Ovary (tissue), 3 donors: Measurements from ENCODE around the gene MBNL2.

Source experiments
- POLR2A ChIP-seq: fragments of 450-650 bp; IDR thresholded peaks from one replicate; pipeline ENCODE4 v1.6.1; 2017; ENCODE audit warnings: antibody characterized with exemption, mild to moderate bottlenecking, moderate library complexity
- TF ChIP-seq, protein P1 (sequence below), 3 donors: fragments of 450-650 bp in 2 of 3; fragments of 200-600 bp in 1 of 3; IDR thresholded peaks; one replicate each; pipeline versions ENCODE4 v1.5.1 to v1.8.0; 2016 to 2022; ENCODE audit warnings: antibody characterized with exemption in 3 of 3, mild to moderate bottlenecking in 1 of 3
- donor health status: DM: no; HTN: no; CAD: no.

- TF ChIP-seq POLR2A = no peak
- TF ChIP-seq, protein P1, sequence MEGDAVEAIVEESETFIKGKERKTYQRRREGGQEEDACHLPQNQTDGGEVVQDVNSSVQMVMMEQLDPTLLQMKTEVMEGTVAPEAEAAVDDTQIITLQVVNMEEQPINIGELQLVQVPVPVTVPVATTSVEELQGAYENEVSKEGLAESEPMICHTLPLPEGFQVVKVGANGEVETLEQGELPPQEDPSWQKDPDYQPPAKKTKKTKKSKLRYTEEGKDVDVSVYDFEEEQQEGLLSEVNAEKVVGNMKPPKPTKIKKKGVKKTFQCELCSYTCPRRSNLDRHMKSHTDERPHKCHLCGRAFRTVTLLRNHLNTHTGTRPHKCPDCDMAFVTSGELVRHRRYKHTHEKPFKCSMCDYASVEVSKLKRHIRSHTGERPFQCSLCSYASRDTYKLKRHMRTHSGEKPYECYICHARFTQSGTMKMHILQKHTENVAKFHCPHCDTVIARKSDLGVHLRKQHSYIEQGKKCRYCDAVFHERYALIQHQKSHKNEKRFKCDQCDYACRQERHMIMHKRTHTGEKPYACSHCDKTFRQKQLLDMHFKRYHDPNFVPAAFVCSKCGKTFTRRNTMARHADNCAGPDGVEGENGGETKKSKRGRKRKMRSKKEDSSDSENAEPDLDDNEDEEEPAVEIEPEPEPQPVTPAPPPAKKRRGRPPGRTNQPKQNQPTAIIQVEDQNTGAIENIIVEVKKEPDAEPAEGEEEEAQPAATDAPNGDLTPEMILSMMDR (IDR thresholded peaks at IDR 0.05) = no peak
Observed at GRCh38 chr13:97310809-97311436, 88.8 kb downstream of the MBNL2 start.
